Neural cell (in vitro differentiated cells): ENCODE data around the gene TNS1.

Experiments used
- EP300 ChIP-seq: fragments of 450-650 bp; conservative IDR thresholded peaks from 2 replicates; pipeline ENCODE4 v1.6.1; 2014; ENCODE audit warnings: antibody characterized with exemption, mild to moderate bottlenecking, moderate library complexity; ENCODE audit not compliant: poor library complexity, severe bottlenecking
- EZH2 ChIP-seq: fragments of 200-600, 300-800 bp; shearing (Covaris generic), sonication (generic); IDR thresholded peaks from 2 replicates; pipeline ENCODE4 v1.6.1; 2014; ENCODE audit warnings: antibody characterized with exemption, low read length, borderline replicate concordance, mild to moderate bottlenecking; ENCODE audit not compliant: insufficient read depth, poor library complexity, severe bottlenecking
- POLR2AphosphoS5 ChIP-seq: IDR thresholded peaks from 2 replicates; pipeline ENCODE4 v1.6.1; 2012
- RAD21 ChIP-seq: fragments of 450-650 bp; conservative IDR thresholded peaks from 2 replicates; pipeline ENCODE4 v1.6.1; 2014; ENCODE audit warnings: antibody characterized with exemption, mild to moderate bottlenecking, moderate library complexity
- TF ChIP-seq, protein P1 (sequence below): fragments of 450-650 bp; IDR thresholded peaks from 2 replicates; pipeline ENCODE4 v1.5.1; 2014; ENCODE audit warnings: antibody characterized with exemption, mild to moderate bottlenecking, moderate library complexity; ENCODE audit not compliant: poor library complexity, severe bottlenecking
- TF ChIP-seq, protein P2 (sequence below): IDR thresholded peaks from 2 replicates; pipeline ENCODE4 v1.6.1; 2012; ENCODE audit warnings: borderline replicate concordance

DNA sequence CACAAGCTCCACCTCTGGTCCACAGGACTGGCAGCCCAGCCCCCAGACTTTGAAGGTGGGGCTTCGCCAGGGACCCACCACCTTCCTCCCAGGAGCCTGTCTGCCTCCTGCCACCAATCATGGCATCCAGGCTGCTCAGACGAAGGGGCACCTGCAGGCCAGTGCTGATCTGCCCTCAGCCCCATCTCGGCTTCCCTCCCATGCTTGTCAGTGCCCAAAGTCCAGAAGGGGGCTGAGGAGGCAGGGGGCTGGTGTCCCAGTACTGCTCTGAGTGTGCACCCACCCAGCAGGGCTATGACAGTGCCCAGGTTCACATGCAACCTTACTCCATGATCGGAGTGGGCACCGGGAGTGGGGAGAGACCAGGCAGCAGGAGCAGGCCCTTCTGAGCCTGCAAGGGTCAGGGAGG lies 40.9 kb upstream of the TNS1 start:
- TF ChIP-seq, protein P1, sequence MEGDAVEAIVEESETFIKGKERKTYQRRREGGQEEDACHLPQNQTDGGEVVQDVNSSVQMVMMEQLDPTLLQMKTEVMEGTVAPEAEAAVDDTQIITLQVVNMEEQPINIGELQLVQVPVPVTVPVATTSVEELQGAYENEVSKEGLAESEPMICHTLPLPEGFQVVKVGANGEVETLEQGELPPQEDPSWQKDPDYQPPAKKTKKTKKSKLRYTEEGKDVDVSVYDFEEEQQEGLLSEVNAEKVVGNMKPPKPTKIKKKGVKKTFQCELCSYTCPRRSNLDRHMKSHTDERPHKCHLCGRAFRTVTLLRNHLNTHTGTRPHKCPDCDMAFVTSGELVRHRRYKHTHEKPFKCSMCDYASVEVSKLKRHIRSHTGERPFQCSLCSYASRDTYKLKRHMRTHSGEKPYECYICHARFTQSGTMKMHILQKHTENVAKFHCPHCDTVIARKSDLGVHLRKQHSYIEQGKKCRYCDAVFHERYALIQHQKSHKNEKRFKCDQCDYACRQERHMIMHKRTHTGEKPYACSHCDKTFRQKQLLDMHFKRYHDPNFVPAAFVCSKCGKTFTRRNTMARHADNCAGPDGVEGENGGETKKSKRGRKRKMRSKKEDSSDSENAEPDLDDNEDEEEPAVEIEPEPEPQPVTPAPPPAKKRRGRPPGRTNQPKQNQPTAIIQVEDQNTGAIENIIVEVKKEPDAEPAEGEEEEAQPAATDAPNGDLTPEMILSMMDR = no peak
- no peak for TF ChIP-seq POLR2AphosphoS5
- no peak for TF ChIP-seq EZH2
- TF ChIP-seq EP300 = no peak
- TF ChIP-seq, protein P2, sequence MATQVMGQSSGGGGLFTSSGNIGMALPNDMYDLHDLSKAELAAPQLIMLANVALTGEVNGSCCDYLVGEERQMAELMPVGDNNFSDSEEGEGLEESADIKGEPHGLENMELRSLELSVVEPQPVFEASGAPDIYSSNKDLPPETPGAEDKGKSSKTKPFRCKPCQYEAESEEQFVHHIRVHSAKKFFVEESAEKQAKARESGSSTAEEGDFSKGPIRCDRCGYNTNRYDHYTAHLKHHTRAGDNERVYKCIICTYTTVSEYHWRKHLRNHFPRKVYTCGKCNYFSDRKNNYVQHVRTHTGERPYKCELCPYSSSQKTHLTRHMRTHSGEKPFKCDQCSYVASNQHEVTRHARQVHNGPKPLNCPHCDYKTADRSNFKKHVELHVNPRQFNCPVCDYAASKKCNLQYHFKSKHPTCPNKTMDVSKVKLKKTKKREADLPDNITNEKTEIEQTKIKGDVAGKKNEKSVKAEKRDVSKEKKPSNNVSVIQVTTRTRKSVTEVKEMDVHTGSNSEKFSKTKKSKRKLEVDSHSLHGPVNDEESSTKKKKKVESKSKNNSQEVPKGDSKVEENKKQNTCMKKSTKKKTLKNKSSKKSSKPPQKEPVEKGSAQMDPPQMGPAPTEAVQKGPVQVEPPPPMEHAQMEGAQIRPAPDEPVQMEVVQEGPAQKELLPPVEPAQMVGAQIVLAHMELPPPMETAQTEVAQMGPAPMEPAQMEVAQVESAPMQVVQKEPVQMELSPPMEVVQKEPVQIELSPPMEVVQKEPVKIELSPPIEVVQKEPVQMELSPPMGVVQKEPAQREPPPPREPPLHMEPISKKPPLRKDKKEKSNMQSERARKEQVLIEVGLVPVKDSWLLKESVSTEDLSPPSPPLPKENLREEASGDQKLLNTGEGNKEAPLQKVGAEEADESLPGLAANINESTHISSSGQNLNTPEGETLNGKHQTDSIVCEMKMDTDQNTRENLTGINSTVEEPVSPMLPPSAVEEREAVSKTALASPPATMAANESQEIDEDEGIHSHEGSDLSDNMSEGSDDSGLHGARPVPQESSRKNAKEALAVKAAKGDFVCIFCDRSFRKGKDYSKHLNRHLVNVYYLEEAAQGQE = no peak
- TF ChIP-seq RAD21 = no peak
